Endodermal cell (in vitro differentiated cells): ENCODE data around the gene ORAI3. TPM values are rescaled to one million over a fixed set of nuclear protein-coding genes. Genes with fewer than 3 reads are reported as not detected.
A peak's percentile ranks its signal among the peaks of the same experiment; 100 is the strongest.

Source experiments
- DNase-seq: peaks from one replicate; pipeline ENCODE4 v3.0.0-alpha.2; 2017
- H3K27ac ChIP-seq: 2 replicates; pipeline ENCODE4 v1.5.1; 2013; ENCODE audit warnings: mild to moderate bottlenecking, low read depth, low read length, moderate library complexity
- H3K27me3 ChIP-seq: 2 replicates; pipeline ENCODE4 v1.6.1; 2013; ENCODE audit warnings: mild to moderate bottlenecking, low read length, moderate library complexity; ENCODE audit not compliant: insufficient read depth, control insufficient read depth, poor library complexity, severe bottlenecking
- H3K36me3 ChIP-seq: 2 replicates; pipeline ENCODE4 v1.7.0; 2013; ENCODE audit warnings: mild to moderate bottlenecking, low read length, moderate library complexity; ENCODE audit not compliant: control insufficient read depth, insufficient read depth
- H3K4me1 ChIP-seq: one replicate; pipeline ENCODE4 v1.7.0; 2013; ENCODE audit warnings: low read length; ENCODE audit not compliant: control insufficient read depth, insufficient read depth
- H3K4me3 ChIP-seq: 2 replicates; pipeline ENCODE4 v1.5.1; 2013; ENCODE audit warnings: mild to moderate bottlenecking, low read length, moderate library complexity
- H3K9ac ChIP-seq: 2 replicates; pipeline ENCODE4 v1.6.1; 2013; ENCODE audit warnings: mild to moderate bottlenecking, low read length, moderate library complexity; ENCODE audit not compliant: poor library complexity, severe bottlenecking; ENCODE audit errors: extremely low read depth
- H3K9me3 ChIP-seq: 2 replicates; pipeline ENCODE4 v1.6.1; 2013; ENCODE audit warnings: mild to moderate bottlenecking, low read length, moderate library complexity; ENCODE audit not compliant: control insufficient read depth
- H3K27ac Mint-ChIP-seq: 2 replicates; pipeline ENCODE4 v1.8.0; 2020; ENCODE audit warnings: mixed read lengths
- H3K27me3 Mint-ChIP-seq: 2 replicates; pipeline ENCODE4 v1.8.0; 2021; ENCODE audit warnings: mild to moderate bottlenecking, mixed read lengths; ENCODE audit not compliant: insufficient read depth
- H3K36me3 Mint-ChIP-seq: 2 replicates; pipeline ENCODE4 v1.8.0; 2020; ENCODE audit warnings: low read depth, mixed read lengths
- H3K4me1 Mint-ChIP-seq: 2 replicates; pipeline ENCODE4 v1.8.0; 2020; ENCODE audit warnings: mixed read lengths
- H3K4me3 Mint-ChIP-seq: 2 replicates; pipeline ENCODE4 v1.8.0; 2020; ENCODE audit warnings: mild to moderate bottlenecking, moderate library complexity, mixed read lengths
- H3K9me3 Mint-ChIP-seq: 2 replicates; pipeline ENCODE4 v1.8.0; 2020; ENCODE audit warnings: mild to moderate bottlenecking, mixed read lengths
- CTCF ChIP-seq: fragments of 200-600 bp; sonication (generic); conservative IDR thresholded peaks from 2 replicates; pipeline ENCODE4 v1.5.0; 2021; ENCODE audit warnings: antibody characterized with exemption, mild to moderate bottlenecking
- WGBS, 2 experiments: methylation state at CpG; one replicate each; pipeline versions ENCODE4 v1.1.5 to v1.1.7; 2013; ENCODE audit warnings: missing lambda C conversion rate in 2 of 2, mixed read lengths in 1 of 2; ENCODE audit not compliant: insufficient coverage in 1 of 2, insufficient read length in 1 of 2; 5-methylcytosine and 5-hydroxymethylcytosine counted together
- total RNA-seq, 2 donors: library from RNA; stranded (reverse); fragmentation: NEBNext Ultra II Directional in 1 of 2; extraction: Animal tissue kit (Norgen Biotek cat#: 25700) in 1 of 2; gene quantifications; 2 replicates in 1 of 2; 3 replicates in 1 of 2; pipeline ENCODE4 v1.2.1, GENCODE V29; 2021

Gene ORAI3
- total RNA-seq, 2 donors from 2014 or later = 16.9 to 17.7 TPM

DNA sequence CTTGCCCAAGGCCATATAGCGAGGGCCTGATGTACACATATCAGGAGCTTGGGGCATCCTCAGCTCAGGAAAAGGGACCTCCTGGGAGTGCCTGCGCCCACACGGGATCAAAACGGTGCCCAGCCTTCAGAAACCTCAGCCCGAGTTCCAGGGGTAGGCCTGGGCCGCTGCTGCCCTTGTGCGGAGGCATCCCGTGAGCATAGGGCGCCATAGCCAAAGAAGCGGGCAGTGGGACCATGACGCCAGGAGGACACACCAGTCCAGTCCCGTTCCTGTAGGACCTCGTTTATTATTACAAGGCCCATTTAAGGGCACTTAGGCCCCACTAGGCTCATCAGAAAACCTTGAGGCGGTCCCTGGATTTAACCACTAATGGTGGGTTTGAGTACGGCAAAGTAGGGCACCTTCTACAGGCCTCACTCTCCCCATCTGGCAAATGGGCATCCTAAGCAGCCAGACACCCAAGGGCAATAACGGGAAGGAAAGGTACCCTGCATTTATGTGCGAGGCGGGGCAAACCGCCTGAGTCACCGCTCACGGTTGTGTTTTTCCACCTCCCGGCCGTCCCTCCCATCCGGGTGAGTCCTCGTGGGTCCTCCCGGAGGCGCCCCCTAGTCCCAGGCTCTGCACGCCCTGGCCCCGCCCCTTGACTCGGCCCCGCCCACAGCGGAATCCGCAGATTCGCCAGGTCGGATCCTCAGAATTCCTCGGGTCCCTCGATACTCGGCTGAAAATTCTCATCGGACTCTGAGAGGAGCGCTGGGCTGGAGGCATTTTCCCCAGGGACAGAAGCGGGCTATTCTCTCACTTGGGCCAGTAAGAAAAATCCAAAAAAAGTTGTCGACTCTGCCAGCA is 8.0 kb downstream of the ORAI3 start:
- H3K4me1 ChIP-seq = peaks cover 3% of the 10 kb centered on the region
- no peaks in the 10 kb centered on the region for H3K9me3 ChIP-seq
- no peaks in the 10 kb centered on the region for H3K27me3 ChIP-seq
- 35 to 37% methylated on average over 35 to 42 of the region's 42 CpGs for WGBS, 2 experiments
- peak overlapping the region; percentile 100 for H3K27ac Mint-ChIP-seq
- peaks cover 29% of the 10 kb centered on the region for H3K36me3 Mint-ChIP-seq
- DNase-seq = peak; percentile 94
- TF ChIP-seq CTCF = peak; percentile 58
- peak overlapping the region; percentile 93 for H3K4me3 Mint-ChIP-seq
- H3K4me3 ChIP-seq = peak overlapping the region; percentile 93
- no peaks in the 10 kb centered on the region for H3K9me3 Mint-ChIP-seq
- H3K4me1 Mint-ChIP-seq = peaks cover 6% of the 10 kb centered on the region
- peaks cover 31% of the 10 kb centered on the region for H3K36me3 ChIP-seq
- peak overlapping the region; percentile 98 for H3K27ac ChIP-seq
- peak overlapping the region; percentile 85 for H3K9ac ChIP-seq
- no peaks in the 10 kb centered on the region for H3K27me3 Mint-ChIP-seq

DNA sequence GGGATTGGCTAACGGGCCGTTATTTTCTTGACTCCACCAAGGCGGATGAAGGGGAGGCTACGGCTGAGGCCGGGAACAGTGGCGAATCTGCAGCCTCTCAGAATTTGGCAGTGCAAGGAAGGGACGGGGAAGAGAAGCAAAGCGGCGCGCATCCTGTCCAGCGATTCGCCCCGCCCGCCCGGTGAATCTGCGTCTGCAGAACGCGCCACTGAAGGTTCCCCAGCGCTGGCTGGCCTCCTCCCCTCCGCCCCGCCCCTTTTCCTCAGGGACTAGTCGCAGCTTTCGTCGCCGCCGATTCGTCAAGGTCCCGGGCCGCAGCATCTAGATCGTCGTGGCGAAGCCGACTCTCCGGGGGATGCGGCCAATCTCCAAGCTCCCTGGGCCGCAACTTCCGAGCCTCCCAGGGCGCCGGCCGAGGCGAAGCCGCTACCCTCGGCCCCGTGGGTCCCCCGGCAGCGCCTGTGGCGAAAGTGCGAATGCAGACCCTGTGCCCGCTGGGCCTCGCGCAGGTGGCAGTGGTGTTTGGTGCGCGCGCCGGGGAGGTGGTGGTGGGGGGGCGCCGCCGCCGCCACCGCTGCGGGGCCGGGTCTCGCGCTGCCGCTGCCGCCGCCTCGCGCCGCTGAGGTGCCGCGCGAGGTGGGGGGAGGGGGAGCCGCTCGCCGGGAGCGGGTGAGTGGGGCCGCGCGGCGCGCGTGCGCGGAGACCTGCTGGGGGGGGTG is 8.7 kb downstream of the ORAI3 start, which contains the start of gene SETD1A:
TSS of gene SETD1A (plus strand) at position 299 of the 719 bp plus-strand sequence. CDS start 978 bp downstream, outside the sequence.
- Histone ChIP-seq H3K27me3 (no peaks in the 10 kb centered on the region), H3K9ac (peak within 1 kb of the TSS; percentile 85), H3K27ac (peak within 1 kb of the TSS; percentile 98), H3K4me3 (peak within 1 kb of the TSS; percentile 93), H3K36me3 (peaks cover 38% of the 10 kb centered on the region), H3K4me1 (peaks cover 3% of the 10 kb centered on the region), H3K9me3 (no peaks in the 10 kb centered on the region)
- peak; percentile 96 for DNase-seq
- no peaks in the 10 kb centered on the region for H3K9me3 Mint-ChIP-seq
- peak within 1 kb of the TSS; percentile 100 for H3K27ac Mint-ChIP-seq
- WGBS, 2 experiments = 0% methylated on average over 14 to 84 of the region's 85 CpGs
- peaks cover 36% of the 10 kb centered on the region for H3K36me3 Mint-ChIP-seq
- H3K27me3 Mint-ChIP-seq = no peaks in the 10 kb centered on the region
- peak within 1 kb of the TSS; percentile 93 for H3K4me3 Mint-ChIP-seq
- H3K4me1 Mint-ChIP-seq = peaks cover 6% of the 10 kb centered on the region
- no peak for TF ChIP-seq CTCF

GRCh38 chr16:30958175-30959079 is 9.6 kb downstream of the ORAI3 start:
- peak; percentile 87 for DNase-seq
- TF ChIP-seq CTCF = no peak
- Histone ChIP-seq H3K36me3 (peaks cover 46% of the 10 kb centered on the region), H3K27me3 (no peaks in the 10 kb centered on the region), H3K9me3 (no peaks in the 10 kb centered on the region), H3K9ac (peak overlapping the region; percentile 77), H3K4me3 (peak overlapping the region; percentile 84), H3K27ac (no peak overlapping the region), H3K4me1 (peaks cover 3% of the 10 kb centered on the region)
- Mint-ChIP-seq H3K4me1 (peaks cover 6% of the 10 kb centered on the region), H3K4me3 (peak overlapping the region; percentile 93), H3K36me3 (peaks cover 43% of the 10 kb centered on the region), H3K27me3 (no peaks in the 10 kb centered on the region), H3K9me3 (no peaks in the 10 kb centered on the region), H3K27ac (peak overlapping the region; percentile 91)
- 21 to 74% methylated on average over 14 to 44 of the region's 55 CpGs for WGBS, 2 experiments
